A549 (cell line): ENCODE data around the gene NHLH1. TPM values are rescaled to one million over a fixed set of nuclear protein-coding genes. Genes with fewer than 3 reads are reported as not detected.

Source experiments
- ATAC-seq, 2 experiments: fragments of 200-7000 bp in 1 of 2; fragments of >200 bp in 1 of 2; cut with Nextera tagmentation in 1 of 2; cut with Tn5 transposase in 1 of 2; 3 replicates each; pipeline versions ENCODE4 v1.8.0 to v1.9.1; 2018 to 2020; ENCODE audit warnings: mild to moderate bottlenecking in 1 of 2, moderate library complexity in 1 of 2
- CTCF ChIA-PET: fragments of 300-600 bp; sonication (Branson Sonifier 250); formaldehyde crosslinking; extraction: SDS; loops from one replicate; lab custom pipeline; 2021; ENCODE audit warnings: antibody characterized with exemption, inconsistent platforms; lab: Yijun Ruan, JAX
- POLR2A ChIA-PET: fragments of 350-600 bp; formaldehyde crosslinking; extraction: SDS; loops from one replicate; lab custom pipeline; 2021; ENCODE audit warnings: antibody characterized with exemption, inconsistent platforms; lab: Yijun Ruan, JAX
- DNase-seq, 2 experiments: peaks; one replicate each; pipeline versions ENCODE4 v3.0.0 to v3.0.0-alpha.2; 2011 to 2016; ENCODE audit warnings: low read depth in 1 of 2, low spot score in 1 of 2
- FAIRE-seq: peaks from 2 replicates; lab custom pipeline; 2011; peaks lifted over from hg19 to GRCh38; lab: Jason Lieb, UNC
- H3K27ac ChIP-seq, 2 experiments: fragments of >200 bp; sonication (Bioruptor Twin); formaldehyde crosslinking; 3 replicates each; pipeline ENCODE4 v1.5.1; 2016 to 2017
- H3K4me1 ChIP-seq: fragments of >200 bp; sonication (Bioruptor Twin); formaldehyde crosslinking; 3 replicates; pipeline ENCODE4 v1.6.1; 2016
- H3K4me2 ChIP-seq: fragments of >200 bp; sonication (Bioruptor Twin); formaldehyde crosslinking; 3 replicates; pipeline ENCODE4 v1.6.1; 2016
- H3K4me3 ChIP-seq: fragments of >200 bp; sonication (Bioruptor Twin); formaldehyde crosslinking; 3 replicates; pipeline ENCODE4 v1.5.1; 2016
- H3K9me3 ChIP-seq: fragments of >200 bp; sonication (Bioruptor Twin); formaldehyde crosslinking; 3 replicates; pipeline ENCODE4 v1.6.1; 2016
- BCL3 ChIP-seq: fragments of >200 bp; sonication (Bioruptor Twin); formaldehyde crosslinking; IDR thresholded peaks from 3 replicates; pipeline ENCODE4 v1.6.1; 2016
- CEBPB ChIP-seq, 2 experiments: fragments of >200 bp in 1 of 2; sonication (Bioruptor Twin) in 1 of 2; formaldehyde crosslinking in 1 of 2; IDR thresholded peaks; 2 replicates each; pipeline ENCODE4 v1.6.1; 2012 to 2016
- CTCF ChIP-seq: fragments of >200 bp; sonication (Bioruptor Twin); formaldehyde crosslinking; IDR thresholded peaks from 3 replicates; pipeline ENCODE4 v1.5.1; 2016
- EHF ChIP-seq: fragments of 250-450 bp; sonication (Bioruptor Pico); IDR thresholded peaks from 2 replicates; pipeline ENCODE4 v1.5.0; 2020; ENCODE audit warnings: mild to moderate bottlenecking
- GATA3 ChIP-seq: IDR thresholded peaks from 2 replicates; pipeline ENCODE4 v1.6.1; 2012; ENCODE audit warnings: borderline replicate concordance
- HDAC2 ChIP-seq: fragments of 200-600 bp; sonication (generic); IDR thresholded peaks from 2 replicates; pipeline ENCODE4 v1.6.1; 2016
- HEYL ChIP-seq: fragments of 250-450 bp; sonication (Bioruptor Pico); IDR thresholded peaks from 2 replicates; pipeline ENCODE4 v1.8.0; 2021; ENCODE audit warnings: mild to moderate bottlenecking, moderate library complexity
- HOXA7 ChIP-seq: fragments of 250-450 bp; sonication (Bioruptor Pico); IDR thresholded peaks from 2 replicates; pipeline ENCODE4 v1.5.0; 2020; ENCODE audit warnings: mild to moderate bottlenecking, moderate library complexity
- HOXB13 ChIP-seq: fragments of 250-450 bp; sonication (Bioruptor Pico); IDR thresholded peaks from 2 replicates; pipeline ENCODE4 v1.5.0; 2020; ENCODE audit warnings: low read depth, mild to moderate bottlenecking, moderate library complexity
- JUN ChIP-seq, 2 experiments: fragments of >200 bp; sonication (Bioruptor Twin); formaldehyde crosslinking; IDR thresholded peaks; 2 replicates in 1 of 2; 3 replicates in 1 of 2; pipeline ENCODE4 v1.6.1; 2016 to 2017
- JUNB ChIP-seq: fragments of >200 bp; sonication (Bioruptor Twin); formaldehyde crosslinking; IDR thresholded peaks from 2 replicates; pipeline ENCODE4 v1.6.1; 2016
- MAX ChIP-seq: IDR thresholded peaks from 2 replicates; pipeline ENCODE4 v1.6.1; 2012
- MYC ChIP-seq: IDR thresholded peaks from 2 replicates; pipeline ENCODE4 v1.6.1; 2012; ENCODE audit warnings: mild to moderate bottlenecking, inconsistent platforms, low read length, improper control_type of control experiment, borderline replicate concordance
- NR3C1 ChIP-seq: fragments of >200 bp; sonication (Bioruptor Twin); formaldehyde crosslinking; IDR thresholded peaks from 3 replicates; pipeline ENCODE4 v1.6.1; 2017
- PBX3 ChIP-seq: IDR thresholded peaks from 2 replicates; pipeline ENCODE4 v1.6.1; 2012
- POLR2A ChIP-seq: IDR thresholded peaks from 2 replicates; pipeline ENCODE4 v1.6.1; 2012; ENCODE audit warnings: mild to moderate bottlenecking, low read length
- POLR2AphosphoS2 ChIP-seq: conservative IDR thresholded peaks from 2 replicates; pipeline ENCODE4 v1.6.1; 2012; ENCODE audit warnings: low read length, improper control_type of control experiment, inconsistent platforms
- RFX5 ChIP-seq: fragments of 450-650 bp; IDR thresholded peaks from 2 replicates; pipeline ENCODE4 v1.7.1; 2014; ENCODE audit warnings: antibody characterized with exemption, mild to moderate bottlenecking, moderate library complexity
- SMC3 ChIP-seq: fragments of >200 bp; sonication (Bioruptor Twin); formaldehyde crosslinking; IDR thresholded peaks from 3 replicates; pipeline ENCODE4 v1.6.1; 2018; ENCODE audit warnings: inconsistent platforms
- ZC3H11A ChIP-seq: fragments of 450-650 bp; IDR thresholded peaks from 2 replicates; pipeline ENCODE4 v1.6.1; 2014; ENCODE audit warnings: antibody characterized with exemption, mild to moderate bottlenecking
- ZNF302 ChIP-seq: fragments of 250-450 bp; sonication (Bioruptor Pico); IDR thresholded peaks from 2 replicates; pipeline ENCODE4 v1.9.0; 2021; ENCODE audit warnings: inconsistent platforms, mild to moderate bottlenecking, moderate library complexity
- WGBS: methylation state at CpG from one replicate; pipeline ENCODE4 v1.1.6; 2017; ENCODE audit errors: missing lambda C conversion rate; 5-methylcytosine and 5-hydroxymethylcytosine counted together
- polyA plus RNA-seq, 4 experiments: library from polyadenylated mRNA; depleted of rRNA in 3 of 4; stranded (reverse); fragments of >200 nt; fragmentation: RNase III in 1 of 4; extraction: RNeasy Plus Mini Kit Qiagen cat#74134 plus additional on column Dnase treatment in 1 of 4; gene quantifications; 2 replicates in 3 of 4; 3 replicates in 1 of 4; pipeline ENCODE4 v1.2.3, GENCODE V29; 2011 to 2017

NHLH1 gene
- polyA plus RNA-seq, 2 of the 4 experiments (the other 2 are of a cell fraction) = 0.34 to 0.63 TPM

DNA sequence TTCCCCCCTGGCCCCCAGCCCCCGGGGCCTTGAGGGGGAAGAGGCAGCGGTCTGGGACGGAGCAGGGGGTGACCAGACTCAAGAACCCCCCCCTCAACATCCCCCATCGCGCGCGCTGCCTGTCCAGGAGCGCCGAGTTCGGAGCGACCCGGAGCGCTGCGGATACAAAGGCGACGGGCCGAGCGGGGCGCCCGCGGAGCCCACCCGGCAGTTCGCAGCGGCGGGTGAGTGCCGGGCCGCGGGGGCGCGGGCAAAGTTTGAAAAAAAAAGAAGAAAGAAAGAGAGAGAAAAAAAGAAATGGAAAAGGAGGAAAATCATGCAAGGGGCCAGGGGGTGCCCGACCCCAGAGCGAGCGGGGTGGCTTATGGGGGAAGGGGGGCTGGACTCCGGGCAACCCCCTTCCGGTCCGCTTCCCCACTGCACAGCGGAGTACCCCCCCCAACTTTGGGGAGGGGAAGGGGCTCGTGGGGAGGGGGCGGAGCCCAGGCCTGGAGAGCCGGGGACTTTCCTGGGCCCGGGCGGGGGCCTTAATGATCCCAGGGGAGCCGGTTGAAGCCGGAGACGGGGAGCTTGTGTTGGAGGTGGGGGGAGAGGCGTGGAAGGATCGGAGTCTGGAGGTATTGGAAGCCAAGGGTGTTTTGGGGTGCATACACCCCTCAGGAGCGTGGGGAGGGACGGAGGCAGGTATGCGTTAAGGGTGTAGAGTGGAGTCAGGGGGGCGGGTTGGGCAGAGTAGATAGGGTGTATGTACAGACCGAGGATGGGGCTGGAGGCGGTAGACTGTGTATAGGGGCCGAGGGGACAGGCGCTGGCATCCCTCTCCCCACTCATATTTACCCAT is 34.0 kb downstream of the NHLH1 start:
- ATAC-seq = peak in 1 of 2 experiments; percentile 42; a peak in 3 of 6 replicates
- peak overlapping the region; percentile 75 for H3K4me3 ChIP-seq
- WGBS = 41% methylated on average over 30 of the region's 55 CpGs
- TF ChIP-seq HEYL (CRISPR knock-in tag) (no peak), GATA3 (no peak), ZC3H11A (no peak), HOXB13 (CRISPR knock-in tag) (no peak), MYC (no peak), PBX3 (no peak), EHF (CRISPR knock-in tag) (no peak), CTCF (no peak), HDAC2 (no peak), POLR2AphosphoS2 (no peak), RFX5 (no peak), CEBPB (IDR thresholded peaks at IDR 0.05) (no peak), HOXA7 (CRISPR knock-in tag) (no peak), JUN (IDR thresholded peaks at IDR 0.05) (no peak), MAX (no peak), NR3C1 (no peak), JUNB (no peak), SMC3 (no peak)
- no peak for DNase-seq
- H3K27ac ChIP-seq = peak overlapping the region; percentile 80 to 90
- H3K9me3 ChIP-seq = no peaks in the 10 kb centered on the region
- peaks cover 18% of the 10 kb centered on the region; the same call in 2 of the 3 replicates for H3K4me1 ChIP-seq
- CTCF ChIA-PET = interaction anchor here (1.4 kb wide), 1 partner anchor 16 kb away, joined by 3 read pairs; no protein-coding TSS in a partner anchor
- H3K4me2 ChIP-seq = peak overlapping the region; percentile 93
- POLR2A ChIA-PET = interaction anchor here (0.6 kb wide), 1 partner anchor 140 kb away, joined by 3 read pairs; no protein-coding TSS in a partner anchor
- no peak for FAIRE-seq

DNA sequence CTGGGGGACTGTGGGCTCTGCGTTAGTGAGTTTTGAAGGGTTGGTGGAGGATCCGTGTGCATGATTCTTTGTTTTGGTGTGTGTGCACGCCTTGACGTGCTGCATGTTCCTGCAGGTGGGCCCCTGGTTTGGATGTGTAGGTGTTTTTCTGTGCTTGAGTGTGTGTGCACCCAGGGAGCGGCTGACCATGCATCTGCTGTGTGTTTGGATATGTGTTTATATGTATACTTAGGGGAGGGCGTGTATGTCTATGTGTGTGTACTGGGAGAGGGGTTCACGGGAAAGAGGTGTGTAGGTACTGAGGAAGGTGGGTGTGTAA is 34.6 kb downstream of the NHLH1 start:
- FAIRE-seq = no peak
- no peak for DNase-seq
- Histone ChIP-seq H3K27ac (peak overlapping the region in 1 of 2 experiments; percentile 90; a peak in 2 of 6 replicates), H3K4me1 (peaks cover 22% of the 10 kb centered on the region; the same call in 2 of the 3 replicates), H3K9me3 (no peaks in the 10 kb centered on the region), H3K4me2 (peak overlapping the region; percentile 93), H3K4me3 (peak overlapping the region; percentile 75; the same call in 1 of the 3 replicates)
- ChIA-PET POLR2A (no interaction called here), CTCF (interaction anchor here (1.4 kb wide), 1 partner anchor 15 kb away, joined by 3 read pairs; no protein-coding TSS in a partner anchor)
- 93% methylated on average over 7 of the region's 7 CpGs for WGBS
- TF ChIP-seq POLR2A (no peak), SMC3 (no peak), GATA3 (no peak), BCL3 (no peak), POLR2AphosphoS2 (no peak), ZNF302 (CRISPR knock-in tag) (no peak), JUNB (no peak)
- ATAC-seq = no peak; a peak in 1 of 6 replicates
